Spleen (tissue), 11 donors: ENCODE data around the gene DHDH. TPM values are rescaled to one million over a fixed set of nuclear protein-coding genes. Genes with fewer than 3 reads are reported as not detected.

ENCODE experiments used
- DNase-seq: peaks from one replicate; pipeline ENCODE4 v3.0.0-alpha.2; 2020
- H3K27ac ChIP-seq, 8 donors: fragments of 200-600 bp; sonication (generic) in 7 of 8; 1 replicate in 4 of 8; 2 replicates in 4 of 8; pipeline versions ENCODE4 v1.5.0 to v1.8.0; 2016 to 2021; ENCODE audit warnings: inconsistent platforms in 4 of 8, mild to moderate bottlenecking in 4 of 8, moderate library complexity in 1 of 8
- H3K27me3 ChIP-seq, 7 donors: fragments of 200-600 bp; sonication (generic) in 6 of 7; replicated peaks in 1 of 7; 1 replicate in 4 of 7; 2 replicates in 3 of 7; pipeline versions ENCODE4 v1.5.0 to v1.8.0; 2016 to 2021; ENCODE audit warnings: inconsistent platforms in 3 of 7, mild to moderate bottlenecking in 1 of 7
- H3K36me3 ChIP-seq, 6 donors: fragments of 200-600 bp; sonication (generic) in 5 of 6; 1 replicate in 4 of 6; 2 replicates in 2 of 6; pipeline versions ENCODE4 v1.5.0 to v1.8.0; 2016 to 2021; ENCODE audit warnings: inconsistent platforms in 2 of 6
- H3K4me1 ChIP-seq, 6 donors: fragments of 200-600 bp; sonication (generic) in 5 of 6; 1 replicate in 3 of 6; 2 replicates in 3 of 6; pipeline versions ENCODE4 v1.5.0 to v1.8.0; 2016 to 2021; ENCODE audit warnings: inconsistent platforms in 3 of 6
- H3K4me3 ChIP-seq, 8 donors: fragments of 200-600 bp; sonication (generic) in 7 of 8; 1 replicate in 4 of 8; 2 replicates in 4 of 8; pipeline versions ENCODE4 v1.5.0 to v1.8.0; 2016 to 2021; ENCODE audit warnings: inconsistent platforms in 4 of 8, mild to moderate bottlenecking in 4 of 8, moderate library complexity in 2 of 8
- H3K9me3 ChIP-seq, 8 donors: fragments of 200-600 bp; sonication (generic) in 7 of 8; 1 replicate in 4 of 8; 2 replicates in 4 of 8; pipeline versions ENCODE4 v1.5.0 to v1.8.0; 2016 to 2021; ENCODE audit warnings: inconsistent platforms in 4 of 8
- CTCF ChIP-seq, 11 experiments: fragments of 200-600 bp in 7 of 11; fragments of 450-650 bp in 4 of 11; sonication (generic) in 4 of 11; IDR thresholded peaks in 8 of 11; conservative IDR thresholded peaks in 3 of 11; 1 replicate in 7 of 11; 2 replicates in 4 of 11; pipeline versions ENCODE4 v1.4.0 to v1.8.0; 2016 to 2021; ENCODE audit warnings: antibody characterized with exemption in 11 of 11, inconsistent platforms in 4 of 11, mild to moderate bottlenecking in 1 of 11
- POLR2A ChIP-seq, 3 donors: fragments of 450-650 bp; IDR thresholded peaks; one replicate each; pipeline ENCODE4 v1.5.1; 2017; ENCODE audit warnings: antibody characterized with exemption in 3 of 3, mild to moderate bottlenecking in 1 of 3
- POLR2AphosphoS5 ChIP-seq, 3 donors: sonication (generic); formaldehyde crosslinking; IDR thresholded peaks; one replicate each; pipeline ENCODE4 v1.5.1; 2017; ENCODE audit warnings: antibody characterized with exemption in 3 of 3
- WGBS, 5 donors: extraction: QIAGEN DNeasy Blood & Tissue Kit in 3 of 5; methylation state at CpG; one replicate each; pipeline versions ENCODE4 v1.1.5 to v1.1.7; 2013 to 2018; 5-methylcytosine and 5-hydroxymethylcytosine counted together
- intact Hi-C: fragments of 100-400 bp; cut with DNase I; formaldehyde crosslinking; loops from one replicate; pipeline ENCODE4 v1.15.0; 2023; ENCODE audit warnings: low total_unique reads
- polyA plus RNA-seq, 3 donors: library from polyadenylated mRNA; stranded (reverse); fragments of 200-250 nt; gene quantifications; one replicate each; pipeline ENCODE4 v1.2.1, GENCODE V29; 2013
- total RNA-seq, 7 donors: library from RNA; depleted of rRNA in 3 of 7; stranded (reverse); fragments of >200 nt in 3 of 7; fragmentation: NEBNext Ultra II Directional in 4 of 7; extraction: Animal tissue kit (Norgen Biotek cat#: 25700) in 4 of 7; gene quantifications; one replicate each; pipeline versions ENCODE4 v1.1.0 to v1.2.1, GENCODE V29; 2016 to 2021
- donor health status: healthy with polysubstance abuse.
- donor health status: DM: no; HTN: no; CAD: no; lungs with moderate emphysema.
- donor health status: DM: no; HTN: no; CAD: no.
- donor health status: Bipolar disorder and iron deficiency.
- donor health status: healthy.
- donor health status: DM: no; HTN: no; CAD: no.
- donor health status: DM: yes; HTN: yes; CAD: no.

DHDH gene
- total and polyA plus RNA-seq, 10 donors = 0.51 to 4.5 (median 2.1) TPM; not detected in 1

- 0 to 1% (median 0%) methylated on average over 30 to 52 of the region's 52 CpGs for WGBS, 5 donors
- Histone ChIP-seq H3K9me3 (no peaks in the 10 kb centered on the region), H3K36me3 (peaks cover 3 to 62% (median 37%) of the 10 kb centered on the region in 6 donors), H3K4me1 (peaks cover 35 to 90% (median 75%) of the 10 kb centered on the region in 6 donors), H3K27ac (peak within 1 kb of the TSS; percentile 81 to 98 (median 97)), H3K4me3 (peak within 1 kb of the TSS; percentile 74 to 99 (median 92)), H3K27me3 (no peaks in the 10 kb centered on the region)
- intact Hi-C loops = loop anchor here (10.0 kb wide), 1 partner anchor 90 kb away; the partner anchor contains the start of gene PPP1R15A
- TF ChIP-seq POLR2A (IDR thresholded peaks at IDR 0.05) = peak; percentile 99 to 100 (median 99)
- peak; percentile 100 for TF ChIP-seq POLR2AphosphoS5 (IDR thresholded peaks at IDR 0.05)
- peak in 3 of 11 experiments; percentile 9 to 17 (median 10) for TF ChIP-seq CTCF (IDR thresholded peaks at IDR 0.05 in 8 of 11, conservative IDR thresholded peaks at IDR 0.05 in 3 of 11)
- peak; percentile 99 for DNase-seq
Observed at GRCh38 chr19:48965040-48965805, 31.7 kb downstream of the DHDH start, which contains the start of gene FTL. TSS of gene FTL (plus strand) at chr19:48965309. CDS start at chr19:48965508, 199 bp downstream.

GRCh38 chr19:48965806-48966540, 32.5 kb downstream of the DHDH start:
- TF ChIP-seq POLR2AphosphoS5 (IDR thresholded peaks at IDR 0.05) = peak in 1 of 3 donors; percentile 79
- no peak for TF ChIP-seq CTCF (IDR thresholded peaks at IDR 0.05 in 8 of 11, conservative IDR thresholded peaks at IDR 0.05 in 3 of 11)
- TF ChIP-seq POLR2A (IDR thresholded peaks at IDR 0.05) = peak in 2 of 3 donors; percentile 8 to 20
- Histone ChIP-seq H3K4me1 (peaks cover 35 to 90% (median 75%) of the 10 kb centered on the region in 6 donors), H3K27me3 (no peaks in the 10 kb centered on the region), H3K9me3 (no peaks in the 10 kb centered on the region), H3K36me3 (peaks cover 3 to 60% (median 39%) of the 10 kb centered on the region in 6 donors), H3K4me3 (peak overlapping the region; percentile 74 to 99 (median 92)), H3K27ac (peak overlapping the region; percentile 81 to 98 (median 97))
- intact Hi-C loops = loop anchor here (10.0 kb wide), 1 partner anchor 91 kb away; the partner anchor contains the start of gene PPP1R15A
- DNase-seq = peak; percentile 96
- 9 to 16% (median 11%) methylated on average over 27 to 36 of the region's 36 CpGs for WGBS, 5 donors

GRCh38 chr19:48966541-48967345, 33.2 kb downstream of the DHDH start:
- Histone ChIP-seq H3K36me3 (peaks cover 3 to 57% (median 40%) of the 10 kb centered on the region in 6 donors), H3K4me1 (peaks cover 35 to 88% (median 72%) of the 10 kb centered on the region in 6 donors), H3K9me3 (no peaks in the 10 kb centered on the region), H3K4me3 (peak overlapping the region; percentile 74 to 99 (median 92)), H3K27me3 (no peaks in the 10 kb centered on the region), H3K27ac (peak overlapping the region; percentile 81 to 98 (median 97))
- WGBS, 5 donors = 73 to 88% (median 77%) methylated on average over 10 of the region's 10 CpGs
- intact Hi-C loops = loop anchor here (10.0 kb wide), 1 partner anchor 92 kb away; the partner anchor contains the start of gene PPP1R15A
- DNase-seq = peak; percentile 84
- TF ChIP-seq CTCF (IDR thresholded peaks at IDR 0.05 in 8 of 11, conservative IDR thresholded peaks at IDR 0.05 in 3 of 11) = no peak
- peak in 1 of 3 donors; percentile 2 for TF ChIP-seq POLR2A (IDR thresholded peaks at IDR 0.05)
